IMR-90 (cell line): ENCODE results near the gene COL24A1.

Experiments
- MXI1 ChIP-seq: IDR thresholded peaks from 2 replicates; pipeline ENCODE4 v1.6.1; 2012; ENCODE audit warnings: low read depth, mild to moderate bottlenecking, low read length, moderate library complexity, borderline replicate concordance
- POLR2A ChIP-seq: IDR thresholded peaks from 2 replicates; pipeline ENCODE4 v1.6.1; 2012; ENCODE audit warnings: mild to moderate bottlenecking, low read depth, low read length
- RAD21 ChIP-seq: IDR thresholded peaks from 2 replicates; pipeline ENCODE4 v1.6.1; 2012; ENCODE audit warnings: low read length, improper control_type of control experiment
- SMC3 ChIP-seq: fragments of 150-350 bp; IDR thresholded peaks from 2 replicates; pipeline ENCODE4 v1.6.1; 2016; ENCODE audit warnings: low read depth, mild to moderate bottlenecking, antibody characterized with exemption, low read length, moderate library complexity
- TF ChIP-seq, protein P1 (sequence below): conservative IDR thresholded peaks from 2 replicates; pipeline ENCODE4 v1.5.1; 2012; ENCODE audit warnings: mild to moderate bottlenecking, low read depth, low read length, improper control_type of control experiment

DNA sequence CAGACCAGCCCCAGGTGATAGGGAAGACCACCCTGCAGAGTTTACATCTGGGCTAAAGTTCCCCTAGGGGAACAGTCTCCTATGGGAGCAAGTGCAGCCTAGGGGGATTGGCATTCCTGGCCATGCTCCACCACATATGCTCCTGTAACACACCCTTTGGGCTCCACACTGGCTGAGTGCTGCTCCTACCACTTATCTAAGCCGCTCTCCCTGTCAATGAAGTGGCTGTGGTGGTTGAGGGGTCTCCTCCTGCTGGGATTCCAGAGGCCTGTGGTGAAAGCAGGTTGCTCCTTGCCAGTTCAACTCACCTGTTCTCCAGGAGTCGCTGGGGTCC lies 51.1 kb downstream of the COL24A1 start:
- no peak for TF ChIP-seq MXI1
- TF ChIP-seq, protein P1, sequence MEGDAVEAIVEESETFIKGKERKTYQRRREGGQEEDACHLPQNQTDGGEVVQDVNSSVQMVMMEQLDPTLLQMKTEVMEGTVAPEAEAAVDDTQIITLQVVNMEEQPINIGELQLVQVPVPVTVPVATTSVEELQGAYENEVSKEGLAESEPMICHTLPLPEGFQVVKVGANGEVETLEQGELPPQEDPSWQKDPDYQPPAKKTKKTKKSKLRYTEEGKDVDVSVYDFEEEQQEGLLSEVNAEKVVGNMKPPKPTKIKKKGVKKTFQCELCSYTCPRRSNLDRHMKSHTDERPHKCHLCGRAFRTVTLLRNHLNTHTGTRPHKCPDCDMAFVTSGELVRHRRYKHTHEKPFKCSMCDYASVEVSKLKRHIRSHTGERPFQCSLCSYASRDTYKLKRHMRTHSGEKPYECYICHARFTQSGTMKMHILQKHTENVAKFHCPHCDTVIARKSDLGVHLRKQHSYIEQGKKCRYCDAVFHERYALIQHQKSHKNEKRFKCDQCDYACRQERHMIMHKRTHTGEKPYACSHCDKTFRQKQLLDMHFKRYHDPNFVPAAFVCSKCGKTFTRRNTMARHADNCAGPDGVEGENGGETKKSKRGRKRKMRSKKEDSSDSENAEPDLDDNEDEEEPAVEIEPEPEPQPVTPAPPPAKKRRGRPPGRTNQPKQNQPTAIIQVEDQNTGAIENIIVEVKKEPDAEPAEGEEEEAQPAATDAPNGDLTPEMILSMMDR: no peak
- TF ChIP-seq POLR2A: no peak
- TF ChIP-seq RAD21: no peak
- TF ChIP-seq SMC3: no peak
